GM12801 (cell line): ENCODE measurements around the gene RHOB.

Source experiments
- CTCF ChIP-seq: IDR thresholded peaks from one replicate; pipeline ENCODE4 v1.5.1; 2011; ENCODE audit warnings: control low read depth; ENCODE audit not compliant: insufficient read length; ENCODE audit errors: extremely low read depth

The RHOB gene

DNA sequence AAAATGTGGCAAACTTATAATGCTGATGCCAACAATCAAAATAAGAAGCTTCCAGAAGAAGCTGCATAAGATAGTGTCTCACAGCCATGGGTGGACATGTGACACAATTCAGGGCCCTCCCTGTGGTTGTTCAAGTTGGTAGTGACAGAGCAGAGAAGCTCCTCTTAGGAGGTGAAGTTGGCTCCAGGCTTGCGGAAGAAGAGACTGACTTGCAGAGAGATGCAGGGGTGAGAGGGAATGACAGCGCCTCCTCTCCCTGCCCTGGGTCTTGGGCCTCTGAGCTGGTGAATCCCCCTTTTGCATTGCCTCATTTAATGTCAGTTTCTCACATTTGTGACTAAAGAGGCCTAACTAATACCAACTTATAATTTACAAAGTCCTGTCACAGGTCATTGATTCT lies 23.0 kb upstream of the RHOB start:
- no peak for TF ChIP-seq CTCF

DNA sequence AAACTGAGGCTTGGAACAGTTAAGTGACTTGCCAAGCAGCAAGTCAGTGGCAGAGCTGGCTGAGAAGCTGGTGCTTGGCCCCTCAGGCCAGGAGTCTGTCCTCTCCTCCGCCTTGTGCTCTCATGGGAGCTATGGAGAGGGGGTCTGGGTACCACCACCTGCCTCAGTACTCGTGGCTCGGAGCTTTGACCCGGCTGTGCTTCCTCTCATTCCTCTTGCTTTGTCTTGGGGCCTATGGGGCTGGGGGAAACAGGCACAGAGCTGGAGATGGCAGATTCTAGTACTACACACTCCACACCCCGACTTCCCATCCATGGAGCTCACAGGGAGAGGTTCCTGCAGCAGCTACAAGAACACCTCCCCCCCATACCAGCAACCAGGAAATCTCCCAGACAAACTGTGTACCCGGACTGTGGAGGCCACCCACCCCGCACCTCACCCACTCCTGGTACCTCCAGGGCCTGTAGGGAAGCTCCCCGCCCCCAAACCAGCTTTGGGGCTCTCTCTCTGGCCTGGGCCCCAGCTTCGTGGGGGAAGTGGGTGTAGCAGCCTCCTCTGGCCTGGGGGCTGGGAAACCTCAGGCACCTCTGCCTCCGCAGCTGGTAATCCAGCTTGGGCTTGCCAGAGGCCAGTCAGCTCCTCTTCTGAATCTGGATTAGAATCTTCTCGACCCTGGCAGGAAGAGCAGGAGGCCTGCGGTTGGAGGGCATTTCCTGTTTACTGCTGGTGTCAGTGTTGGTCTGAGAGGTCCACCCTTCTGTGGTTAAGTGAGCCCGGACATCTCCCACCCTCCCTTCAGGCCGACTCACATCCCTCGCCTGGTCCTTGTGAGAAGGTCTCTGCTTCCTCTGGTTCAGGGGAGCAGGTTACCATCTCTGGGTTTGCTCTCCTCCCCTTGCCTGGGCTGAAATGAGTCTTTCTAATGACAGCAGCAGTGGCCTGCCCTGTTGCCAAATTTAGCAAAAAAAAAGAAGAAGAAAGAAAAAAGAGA lies 22.3 kb upstream of the RHOB start:
- no peak for TF ChIP-seq CTCF

GRCh38 chr2:20425371-20425881 lies 21.4 kb upstream of the RHOB start:
- TF ChIP-seq CTCF, result no peak

DNA sequence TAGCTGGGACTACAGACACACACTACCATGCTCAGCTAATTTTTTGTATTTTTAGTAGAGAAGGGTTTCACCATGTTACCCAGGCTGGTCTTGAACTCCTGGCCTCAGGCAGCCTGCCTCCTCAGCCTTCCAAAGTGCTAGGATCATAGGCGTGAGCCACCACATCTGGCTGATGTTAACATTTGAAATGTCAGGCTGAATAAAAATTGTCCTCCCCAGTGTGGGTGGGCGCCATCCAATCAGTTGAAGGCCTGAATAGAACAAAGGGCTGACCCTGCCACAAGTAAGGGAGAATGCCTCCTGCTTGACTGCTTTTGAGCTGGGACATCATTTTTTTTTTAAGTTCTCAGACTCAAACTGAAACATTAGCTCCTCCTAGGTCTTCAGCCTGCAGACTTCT lies 21.0 kb upstream of the RHOB start:
- no peak for TF ChIP-seq CTCF

- TF ChIP-seq CTCF, result no peak
Measured at GRCh38 chr2:20427931-20428526, 18.8 kb upstream of the RHOB start.

- TF ChIP-seq CTCF, result no peak
Measured at GRCh38 chr2:20428717-20429490, 18.0 kb upstream of the RHOB start.

- TF ChIP-seq CTCF, result no peak
Measured at GRCh38 chr2:20429528-20429927, 17.3 kb upstream of the RHOB start.
